ENCODE data around the gene PM20D2.
"Not testable (repeated sequence)": the region's sequence is repeated elsewhere in the genome, so short reads cannot be mapped to it uniquely, and the experiment has no call there.

PM20D2 gene

DNA sequence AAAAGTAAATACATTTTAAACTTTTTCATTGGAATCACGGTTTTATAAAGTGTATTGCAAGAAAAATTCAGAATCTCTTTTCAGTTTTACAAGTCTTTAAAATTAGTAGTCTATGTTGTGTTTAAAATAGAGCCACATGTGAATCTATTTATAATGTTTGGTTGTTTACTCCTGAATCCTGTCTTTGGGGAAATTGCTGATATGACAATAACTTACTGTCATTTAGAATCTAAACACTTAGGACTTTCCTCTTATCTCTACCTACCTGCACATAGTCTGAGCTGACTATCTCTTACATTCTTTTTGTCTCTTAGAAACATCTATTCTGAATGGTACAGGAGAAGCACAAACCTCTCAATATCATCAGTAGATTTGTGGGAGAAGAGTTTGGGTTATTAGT lies 23.9 kb upstream of the PM20D2 start:
- no peaks in the 10 kb centered on the region for H3K27me3 ChIP-seq (ENCODE audit: control insufficient read depth in 5 of 5, insufficient read depth in 4 of 5, low read length in 5 of 5)
- H3K27ac ChIP-seq (ENCODE audit: low read depth, low read length) = no peak overlapping the region
- no peaks in the 10 kb centered on the region for H3K9me3 ChIP-seq (ENCODE audit: control insufficient read depth in 5 of 5, low read length in 5 of 5)
- no peak overlapping the region for H3K9ac ChIP-seq (ENCODE audit: low read length in 5 of 5)
- H3K4me1 ChIP-seq (ENCODE audit: control insufficient read depth in 5 of 5, insufficient read depth in 5 of 5, low read length in 5 of 5) = peaks cover 0 to 12% (median 5%) of the 10 kb centered on the region in 5 donors
- H3K4me3 ChIP-seq (ENCODE audit: low read depth in 1 of 5, low read length in 5 of 5) = no peak overlapping the region
- no peaks in the 10 kb centered on the region for H3K36me3 ChIP-seq (ENCODE audit: control insufficient read depth in 5 of 5, insufficient read depth in 5 of 5, low read length in 5 of 5)

DNA sequence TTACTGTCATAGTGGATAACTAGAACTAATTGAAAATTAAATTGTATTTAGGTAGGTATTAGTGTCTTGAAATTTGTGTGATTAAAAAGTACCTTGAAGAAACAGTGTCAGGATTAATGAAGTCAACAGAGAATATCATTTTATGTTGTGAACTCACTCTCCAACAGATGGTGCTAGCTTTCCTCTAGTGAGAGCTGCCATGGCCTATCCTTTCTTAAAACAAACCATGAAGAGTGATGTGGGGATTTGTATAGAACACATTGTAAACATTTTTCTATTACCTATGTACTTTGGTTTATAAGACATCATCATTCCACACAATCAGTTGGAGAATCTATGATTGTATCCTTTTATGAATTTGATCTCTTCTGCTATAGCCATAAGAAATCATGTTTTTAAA lies 23.2 kb upstream of the PM20D2 start:
- Histone ChIP-seq H3K36me3 (ENCODE audit: control insufficient read depth in 5 of 5, insufficient read depth in 5 of 5, low read length in 5 of 5) (no peaks in the 10 kb centered on the region), H3K9me3 (ENCODE audit: control insufficient read depth in 5 of 5, low read length in 5 of 5) (no peaks in the 10 kb centered on the region), H3K9ac (ENCODE audit: low read length in 5 of 5) (no peak overlapping the region), H3K4me1 (ENCODE audit: control insufficient read depth in 5 of 5, insufficient read depth in 5 of 5, low read length in 5 of 5) (peaks cover 0 to 5% (median 3%) of the 10 kb centered on the region in 5 donors), H3K4me3 (ENCODE audit: low read depth in 1 of 5, low read length in 5 of 5) (no peak overlapping the region), H3K27ac (ENCODE audit: low read depth, low read length) (no peak overlapping the region), H3K27me3 (ENCODE audit: control insufficient read depth in 5 of 5, insufficient read depth in 4 of 5, low read length in 5 of 5) (no peaks in the 10 kb centered on the region)

DNA sequence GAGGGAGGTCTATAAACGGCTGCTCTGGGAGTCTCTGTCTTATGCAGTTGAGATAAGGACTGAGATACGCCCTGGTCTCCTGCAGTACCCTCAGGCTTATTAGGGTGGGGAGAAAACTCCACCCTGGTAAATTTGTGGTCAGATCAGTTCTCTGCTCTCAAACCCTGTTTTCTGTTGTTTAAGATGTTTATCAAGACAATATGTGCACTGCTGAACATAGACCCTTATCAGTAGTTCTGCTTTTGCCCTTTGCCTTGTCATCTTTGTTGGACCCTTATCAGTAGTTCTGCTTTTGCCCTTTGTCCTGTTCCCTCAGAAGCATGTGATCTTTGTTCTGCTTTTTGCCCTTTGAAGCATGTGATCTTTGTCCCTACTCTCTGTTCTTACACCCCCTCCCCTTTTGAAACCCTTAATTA lies 17.6 kb upstream of the PM20D2 start:
- not testable (repeated sequence) for H3K27ac ChIP-seq (ENCODE audit: low read depth, low read length); H3K9me3 ChIP-seq (ENCODE audit: control insufficient read depth in 5 of 5, low read length in 5 of 5); H3K36me3 ChIP-seq (ENCODE audit: control insufficient read depth in 5 of 5, insufficient read depth in 5 of 5, low read length in 5 of 5); H3K4me1 ChIP-seq (ENCODE audit: control insufficient read depth in 5 of 5, insufficient read depth in 5 of 5, low read length in 5 of 5); H3K9ac ChIP-seq (ENCODE audit: low read length in 5 of 5); H3K27me3 ChIP-seq (ENCODE audit: control insufficient read depth in 5 of 5, insufficient read depth in 4 of 5, low read length in 5 of 5); H3K4me3 ChIP-seq (ENCODE audit: low read depth in 1 of 5, low read length in 5 of 5)

DNA sequence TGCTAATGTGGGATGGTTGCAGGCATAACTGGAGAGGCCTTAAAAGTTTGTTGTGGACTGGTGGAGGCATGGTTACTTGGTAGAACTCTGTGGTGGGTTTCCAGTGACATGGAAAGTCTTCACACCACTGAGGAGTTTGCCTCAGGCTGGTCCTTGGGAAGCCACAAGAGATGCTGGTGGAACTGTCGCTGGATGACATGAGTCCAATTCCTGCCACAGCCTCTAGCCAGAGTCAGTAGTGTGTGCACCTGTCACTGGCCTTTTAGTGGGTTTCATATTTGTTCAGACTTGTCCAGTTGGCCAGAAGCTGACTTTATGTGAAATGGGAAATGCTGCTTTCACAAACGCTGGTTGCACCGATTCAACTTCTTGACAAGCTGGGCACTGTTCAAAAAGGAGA lies 14.3 kb upstream of the PM20D2 start:
- Histone ChIP-seq H3K36me3 (ENCODE audit: control insufficient read depth in 5 of 5, insufficient read depth in 5 of 5, low read length in 5 of 5) (no peaks in the 10 kb centered on the region), H3K27me3 (ENCODE audit: control insufficient read depth in 5 of 5, insufficient read depth in 4 of 5, low read length in 5 of 5) (no peaks in the 10 kb centered on the region), H3K9ac (ENCODE audit: low read length in 5 of 5) (no peak overlapping the region), H3K27ac (ENCODE audit: low read depth, low read length) (no peak overlapping the region), H3K4me3 (ENCODE audit: low read depth in 1 of 5, low read length in 5 of 5) (no peak overlapping the region), H3K9me3 (ENCODE audit: control insufficient read depth in 5 of 5, low read length in 5 of 5) (no peaks in the 10 kb centered on the region), H3K4me1 (ENCODE audit: control insufficient read depth in 5 of 5, insufficient read depth in 5 of 5, low read length in 5 of 5) (no peaks in the 10 kb centered on the region)

DNA sequence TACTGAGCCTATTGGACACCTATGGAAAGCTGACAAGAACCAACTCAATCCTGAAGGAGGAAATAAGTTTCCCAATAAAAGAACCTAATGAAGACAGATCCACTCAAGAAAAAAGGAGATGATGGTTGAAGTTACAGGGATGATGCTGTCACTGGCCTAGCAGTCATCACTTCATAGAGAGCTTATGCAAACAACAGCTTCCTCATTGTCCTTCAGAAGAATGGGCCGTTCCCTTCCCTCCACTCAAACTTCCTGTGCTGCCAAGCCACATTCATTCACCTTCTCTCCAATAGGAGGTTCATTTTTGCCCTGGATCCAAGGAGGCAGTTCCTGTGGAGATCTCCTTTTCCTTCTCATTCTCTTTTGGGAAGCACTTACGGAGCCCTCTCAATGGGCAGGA lies 13.8 kb upstream of the PM20D2 start:
- Histone ChIP-seq H3K9ac (ENCODE audit: low read length in 5 of 5) (no peak overlapping the region), H3K27ac (ENCODE audit: low read depth, low read length) (no peak overlapping the region), H3K4me3 (ENCODE audit: low read depth in 1 of 5, low read length in 5 of 5) (no peak overlapping the region), H3K9me3 (ENCODE audit: control insufficient read depth in 5 of 5, low read length in 5 of 5) (no peaks in the 10 kb centered on the region), H3K27me3 (ENCODE audit: control insufficient read depth in 5 of 5, insufficient read depth in 4 of 5, low read length in 5 of 5) (no peaks in the 10 kb centered on the region), H3K36me3 (ENCODE audit: control insufficient read depth in 5 of 5, insufficient read depth in 5 of 5, low read length in 5 of 5) (no peaks in the 10 kb centered on the region), H3K4me1 (ENCODE audit: control insufficient read depth in 5 of 5, insufficient read depth in 5 of 5, low read length in 5 of 5) (no peaks in the 10 kb centered on the region)

DNA sequence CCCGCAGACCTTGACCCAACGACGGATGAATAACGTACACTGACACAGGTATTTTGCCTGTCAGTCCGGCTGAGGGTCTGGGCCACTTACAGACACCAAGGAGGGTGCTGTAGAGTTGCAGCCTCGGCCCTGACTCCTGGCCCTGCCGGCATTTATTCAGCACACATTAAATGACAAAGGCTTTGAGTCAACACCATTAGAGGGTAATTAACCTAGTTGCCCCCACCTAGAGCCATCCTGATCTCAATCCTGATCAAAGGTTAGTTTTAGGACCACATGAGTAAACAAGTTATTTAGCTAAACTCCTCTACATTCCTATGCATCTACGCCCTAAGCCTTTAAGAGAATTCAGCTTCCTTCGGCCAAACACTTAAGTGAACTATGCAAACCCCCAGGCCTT lies 11.9 kb upstream of the PM20D2 start:
- no peaks in the 10 kb centered on the region for H3K36me3 ChIP-seq (ENCODE audit: control insufficient read depth in 5 of 5, insufficient read depth in 5 of 5, low read length in 5 of 5)
- no peak overlapping the region for H3K27ac ChIP-seq (ENCODE audit: low read depth, low read length)
- H3K27me3 ChIP-seq (ENCODE audit: control insufficient read depth in 5 of 5, insufficient read depth in 4 of 5, low read length in 5 of 5) = no peaks in the 10 kb centered on the region
- no peaks in the 10 kb centered on the region for H3K9me3 ChIP-seq (ENCODE audit: control insufficient read depth in 5 of 5, low read length in 5 of 5)
- no peak overlapping the region for H3K9ac ChIP-seq (ENCODE audit: low read length in 5 of 5)
- no peaks in the 10 kb centered on the region for H3K4me1 ChIP-seq (ENCODE audit: control insufficient read depth in 5 of 5, insufficient read depth in 5 of 5, low read length in 5 of 5)
- H3K4me3 ChIP-seq (ENCODE audit: low read depth in 1 of 5, low read length in 5 of 5) = no peak overlapping the region

DNA sequence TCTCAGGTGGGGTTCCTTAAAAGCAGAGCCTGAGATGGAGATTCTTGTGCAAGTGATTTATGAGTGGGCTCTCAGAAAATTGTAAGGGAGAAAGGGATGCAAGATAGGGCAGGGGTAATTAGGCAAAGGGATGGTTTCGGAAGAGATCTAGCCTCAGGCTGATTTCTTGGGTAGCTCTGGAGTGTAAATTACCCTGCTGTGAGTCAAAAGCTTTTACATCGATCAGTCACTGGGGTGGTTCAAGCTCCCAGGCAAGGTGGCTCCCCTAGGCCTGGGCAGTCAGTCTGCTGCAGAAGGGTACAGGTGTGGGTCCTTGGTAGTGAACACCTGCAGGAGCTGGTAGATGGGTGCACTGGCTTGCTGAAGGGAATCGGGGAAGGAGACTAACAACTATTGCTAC lies 11.1 kb upstream of the PM20D2 start:
- Histone ChIP-seq H3K27me3 (ENCODE audit: control insufficient read depth in 5 of 5, insufficient read depth in 4 of 5, low read length in 5 of 5) (no peaks in the 10 kb centered on the region), H3K9me3 (ENCODE audit: control insufficient read depth in 5 of 5, low read length in 5 of 5) (no peaks in the 10 kb centered on the region), H3K4me1 (ENCODE audit: control insufficient read depth in 5 of 5, insufficient read depth in 5 of 5, low read length in 5 of 5) (no peaks in the 10 kb centered on the region), H3K36me3 (ENCODE audit: control insufficient read depth in 5 of 5, insufficient read depth in 5 of 5, low read length in 5 of 5) (no peaks in the 10 kb centered on the region), H3K4me3 (ENCODE audit: low read depth in 1 of 5, low read length in 5 of 5) (no peak overlapping the region), H3K9ac (ENCODE audit: low read length in 5 of 5) (no peak overlapping the region), H3K27ac (ENCODE audit: low read depth, low read length) (no peak overlapping the region)

DNA sequence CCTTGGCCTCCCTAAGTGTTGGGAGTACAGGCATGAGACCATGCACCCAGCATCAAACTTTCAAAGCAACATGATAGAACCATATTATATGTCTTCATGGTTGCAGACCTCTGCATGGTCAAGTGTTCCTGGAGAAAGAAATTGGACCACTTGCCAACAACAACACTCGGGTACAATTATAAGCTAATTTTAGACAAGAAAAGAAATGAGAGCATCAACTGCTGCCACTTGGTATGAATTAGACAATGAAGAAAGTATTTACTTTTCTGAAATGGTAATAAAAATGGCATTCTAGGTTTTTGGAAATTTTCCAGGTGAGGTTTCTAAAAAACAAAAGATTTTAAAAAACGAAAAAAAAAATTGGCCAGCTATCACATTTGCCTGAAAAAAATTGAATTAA lies 7.7 kb upstream of the PM20D2 start:
- H3K9me3 ChIP-seq (ENCODE audit: control insufficient read depth in 5 of 5, low read length in 5 of 5) = no peaks in the 10 kb centered on the region
- no peaks in the 10 kb centered on the region for H3K27me3 ChIP-seq (ENCODE audit: control insufficient read depth in 5 of 5, insufficient read depth in 4 of 5, low read length in 5 of 5)
- H3K4me3 ChIP-seq (ENCODE audit: low read depth in 1 of 5, low read length in 5 of 5) = no peak overlapping the region
- H3K27ac ChIP-seq (ENCODE audit: low read depth, low read length) = no peak overlapping the region
- no peak overlapping the region for H3K9ac ChIP-seq (ENCODE audit: low read length in 5 of 5)
- H3K4me1 ChIP-seq (ENCODE audit: control insufficient read depth in 5 of 5, insufficient read depth in 5 of 5, low read length in 5 of 5) = no peaks in the 10 kb centered on the region
- H3K36me3 ChIP-seq (ENCODE audit: control insufficient read depth in 5 of 5, insufficient read depth in 5 of 5, low read length in 5 of 5) = no peaks in the 10 kb centered on the region

DNA sequence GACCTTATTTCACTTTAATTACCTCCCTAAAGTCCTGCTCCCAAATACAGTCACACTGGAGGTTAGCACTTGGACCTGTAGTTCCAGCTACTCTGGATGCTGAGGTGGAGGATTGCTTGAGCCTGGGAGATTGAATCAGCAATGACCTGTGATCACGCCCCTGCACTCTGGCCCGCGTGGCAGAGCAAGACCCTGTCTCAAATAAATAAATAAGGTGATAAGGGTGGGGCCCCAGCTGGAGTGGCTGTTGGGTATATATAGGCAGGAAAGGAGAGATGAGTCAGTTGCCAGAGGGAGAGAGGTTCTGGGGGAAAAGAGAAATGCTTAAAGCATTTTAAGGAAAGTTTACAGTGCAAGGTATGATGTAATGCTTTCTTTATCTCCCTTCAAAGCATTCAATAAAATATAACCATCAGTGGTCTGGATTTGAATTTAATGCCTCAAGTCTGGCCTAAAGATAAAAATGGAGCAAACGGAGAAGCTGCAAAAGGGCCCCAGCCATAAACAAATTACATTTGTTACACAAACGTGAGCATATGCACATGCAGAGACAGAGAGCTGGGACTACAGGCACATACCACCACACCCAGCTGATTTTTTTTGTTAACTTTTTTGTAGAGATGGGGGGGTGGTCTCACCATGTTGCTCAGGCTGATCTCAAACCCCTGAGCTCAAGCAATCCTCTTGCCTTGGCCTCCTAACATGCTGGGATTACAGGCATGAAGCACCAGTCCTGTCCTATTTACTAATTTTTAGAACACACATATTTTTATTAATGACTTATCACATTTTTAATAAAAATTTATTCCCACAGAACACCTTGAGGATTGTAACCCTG lies 6.1 kb upstream of the PM20D2 start:
- Histone ChIP-seq H3K9me3 (ENCODE audit: control insufficient read depth in 5 of 5, low read length in 5 of 5) (no peaks in the 10 kb centered on the region), H3K27ac (ENCODE audit: low read depth, low read length) (no peak overlapping the region), H3K36me3 (ENCODE audit: control insufficient read depth in 5 of 5, insufficient read depth in 5 of 5, low read length in 5 of 5) (no peaks in the 10 kb centered on the region)

DNA sequence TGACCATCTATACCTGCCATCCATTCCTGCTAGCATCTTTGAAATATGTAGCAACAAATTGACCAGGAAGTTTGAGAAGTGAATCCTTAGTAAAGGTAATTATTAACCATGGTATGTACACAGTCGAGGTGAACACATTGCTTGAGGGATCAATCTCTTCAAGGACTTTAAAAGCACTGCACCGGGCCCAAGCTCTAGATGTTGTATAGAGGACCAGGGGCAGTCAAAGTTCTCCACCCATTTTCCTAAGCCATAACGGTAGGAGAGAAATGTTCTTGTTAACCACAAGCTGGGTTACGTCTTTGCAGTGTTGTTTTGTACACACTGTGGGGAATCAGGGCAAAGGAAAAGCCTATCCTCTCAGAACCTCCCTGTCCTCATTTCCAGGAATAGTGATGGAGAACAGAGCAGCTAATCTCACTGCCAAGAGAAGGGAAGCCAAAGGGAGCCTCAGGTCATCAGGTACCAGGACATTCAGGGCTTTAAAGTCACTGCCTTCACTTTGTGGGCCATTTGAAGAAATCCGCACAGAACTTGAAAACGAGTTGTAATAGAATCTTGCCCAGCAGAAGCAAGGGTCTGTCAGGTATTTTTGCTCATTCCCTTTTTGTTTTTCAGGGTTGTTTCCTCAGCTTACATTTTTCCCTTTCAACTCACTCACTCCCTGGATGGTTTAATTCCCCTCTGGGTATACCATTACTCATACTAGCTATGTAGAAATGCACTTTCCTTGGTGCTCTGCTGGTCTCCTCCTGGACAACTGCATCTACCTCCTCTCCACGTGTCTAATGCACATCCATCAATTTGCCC lies 5.3 kb upstream of the PM20D2 start:
- no peak overlapping the region for H3K4me3 ChIP-seq (ENCODE audit: low read depth in 1 of 5, low read length in 5 of 5)
- no peak overlapping the region for H3K9ac ChIP-seq (ENCODE audit: low read length in 5 of 5)
- H3K27ac ChIP-seq (ENCODE audit: low read depth, low read length) = no peak overlapping the region
- no peaks in the 10 kb centered on the region for H3K9me3 ChIP-seq (ENCODE audit: control insufficient read depth in 5 of 5, low read length in 5 of 5)
- peaks cover 0 to 7% (median 4%) of the 10 kb centered on the region in 5 donors for H3K4me1 ChIP-seq (ENCODE audit: control insufficient read depth in 5 of 5, insufficient read depth in 5 of 5, low read length in 5 of 5)
- no peaks in the 10 kb centered on the region for H3K27me3 ChIP-seq (ENCODE audit: control insufficient read depth in 5 of 5, insufficient read depth in 4 of 5, low read length in 5 of 5)
- H3K36me3 ChIP-seq (ENCODE audit: control insufficient read depth in 5 of 5, insufficient read depth in 5 of 5, low read length in 5 of 5) = no peaks in the 10 kb centered on the region

More for the DNA sequence above, 6.1 kb upstream of the PM20D2 start:
- H3K4me1 ChIP-seq (ENCODE audit: control insufficient read depth in 5 of 5, insufficient read depth in 5 of 5, low read length in 5 of 5) = peaks cover 0 to under 1% (median 0%) of the 10 kb centered on the region in 5 donors
- H3K4me3 ChIP-seq (ENCODE audit: low read depth in 1 of 5, low read length in 5 of 5) = no peak overlapping the region
- H3K27me3 ChIP-seq (ENCODE audit: control insufficient read depth in 5 of 5, insufficient read depth in 4 of 5, low read length in 5 of 5) = no peaks in the 10 kb centered on the region
- H3K9ac ChIP-seq (ENCODE audit: low read length in 5 of 5) = no peak overlapping the region

Data from subcutaneous abdominal adipose tissue (tissue), 5 donors.